ENCODE results near the gene SNHG17. TPM values are rescaled to one million over a fixed set of nuclear protein-coding genes. Genes with fewer than 3 reads are reported as not detected.

SNHG17 gene
- total and polyA plus RNA-seq, 2 of the 4 experiments (the other 2 are of a cell fraction) = 5.4 to 38.2 TPM

- TF ChIP-seq RAD21 (IDR thresholded peaks at IDR 0.05; ENCODE audit: low read length) = no peak
- no peak for TF ChIP-seq MAZ (IDR thresholded peaks at IDR 0.05; ENCODE audit: borderline replicate concordance, low read depth, low read length)
- TF ChIP-seq FOS (IDR thresholded peaks at IDR 0.05; ENCODE audit: low read depth, low read length) = no peak
- no peak for TF ChIP-seq RFX5 (IDR thresholded peaks at IDR 0.05; ENCODE audit: low read depth, low read length)
- no peak for TF ChIP-seq USF2 (IDR thresholded peaks at IDR 0.05; ENCODE audit: low read depth, low read length)
- TF ChIP-seq MXI1 (IDR thresholded peaks at IDR 0.05; ENCODE audit: borderline replicate concordance, low read depth, low read length) = no peak
- TF ChIP-seq MAFK (IDR thresholded peaks at IDR 0.05; ENCODE audit: low read depth, low read length) = no peak
- TF ChIP-seq SMC3 (IDR thresholded peaks at IDR 0.05; ENCODE audit: low read depth, low read length) = no peak
- no peak for TF ChIP-seq RCOR1 (IDR thresholded peaks at IDR 0.05; ENCODE audit: insufficient replicate concordance, low read length)
- TF ChIP-seq CTCF (conservative IDR thresholded peaks at IDR 0.05; ENCODE audit: low read depth, low read length) = no peak
- ChIA-PET CTCF (interaction anchor here (1.5 kb wide), 1 partner anchor 74 kb away, joined by 4 read pairs; no protein-coding TSS in a partner anchor), POLR2A (ENCODE audit: unreplicated experiment) (no interaction called here)
- Histone ChIP-seq H3K4me3 (ENCODE audit: insufficient read depth, low read depth, low read length) (no peak overlapping the region), H3K36me3 (ENCODE audit: control insufficient read depth, insufficient read depth, low read length) (peaks cover 82% of the 10 kb centered on the region), H3K27me3 (ENCODE audit: control insufficient read depth, insufficient read depth, low read length) (no peaks in the 10 kb centered on the region), H4K5ac (ENCODE audit: low read depth, low read length) (no peak overlapping the region), H2BK120ac (ENCODE audit: low read depth, low read length) (no peak overlapping the region), H3K79me1 (ENCODE audit: low read depth in 1 of 2, low read length in 2 of 2) (peaks cover 31 to 92% of the 10 kb centered on the region in 2 experiments), H3K23ac (ENCODE audit: low read depth, low read length) (no peak overlapping the region), H2BK5ac (ENCODE audit: low read depth, low read length, poor library complexity, severe bottlenecking) (no peak overlapping the region), H3K4ac (ENCODE audit: low read depth, low read length) (no peak overlapping the region), H3K18ac (ENCODE audit: low read depth, low read length) (no peak overlapping the region), H2AK9ac (replicated peaks; ENCODE audit: low read depth, low read length, poor library complexity) (no peak overlapping the region), H4K20me1 (ENCODE audit: insufficient read depth, low read length) (peaks cover 92% of the 10 kb centered on the region), H3K9ac (ENCODE audit: low read depth, low read length) (no peak overlapping the region), H3K9me1 (ENCODE audit: insufficient read depth, low read length) (peaks cover 28% of the 10 kb centered on the region), H3K27ac (ENCODE audit: insufficient read depth, low read length) (no peak overlapping the region), H3K4me2 (ENCODE audit: low read depth, low read length) (no peak overlapping the region), H3K9me3 (ENCODE audit: control insufficient read depth, insufficient read depth, low read length) (no peaks in the 10 kb centered on the region), H4K8ac (ENCODE audit: low read depth in 2 of 2, low read length in 2 of 2) (no peak overlapping the region), H3K4me1 (ENCODE audit: control insufficient read depth, insufficient read depth, low read length) (peaks cover 12% of the 10 kb centered on the region), H2AK5ac (ENCODE audit: low read depth, low read length) (no peak overlapping the region), H3K56ac (ENCODE audit: extremely low read depth, insufficient read depth, low read length) (no peak overlapping the region), H2BK20ac (ENCODE audit: low read depth, low read length) (no peak overlapping the region), H2AFZ (replicated peaks; ENCODE audit: low read length, poor library complexity) (no peak overlapping the region), H3K14ac (replicated peaks; ENCODE audit: low read depth, low read length) (no peak overlapping the region), H4K91ac (ENCODE audit: insufficient read depth, low read depth, low read length) (no peak overlapping the region), H2BK15ac (ENCODE audit: low read depth, low read length) (no peak overlapping the region)
- intact Hi-C loops (cut with micrococcal nuclease) = no loop called here
- BruUV-seq (replicated peaks) = no TSS peak
- in situ Hi-C loops (cut with MboI; ENCODE audit: low sequenced_read_pairs) = no loop called here
- ATAC-seq (ENCODE audit: low read depth) (no peak), DNase-seq (no peak)
- dilution Hi-C loops (cut with HindIII; ENCODE audit: low sequenced_read_pairs, unreplicated experiment) = no loop called here
- 100% methylated on average over 3 of the region's 5 CpGs; no CpG with 5 or more reads in 1 of the 2 experiments for WGBS, 2 experiments (ENCODE audit: extremely low coverage in 2 of 2, insufficient read length in 1 of 2)
Measured at GRCh38 chr20:38427655-38428023, 7.5 kb downstream of the SNHG17 start.
